ENCODE results near the gene SH2D6.
"Not testable (repeated sequence)": the region's sequence is repeated elsewhere in the genome, so short reads cannot be mapped to it uniquely, and the experiment has no call there.

The SH2D6 gene

GRCh38 chr2:85422072-85422457, 3.6 kb downstream of the SH2D6 start:
- DNase-seq (ENCODE audit: low spot score): no peak

GRCh38 chr2:85423525-85423924, 5.0 kb downstream of the SH2D6 start:
- no peak for DNase-seq (ENCODE audit: low spot score)

DNA sequence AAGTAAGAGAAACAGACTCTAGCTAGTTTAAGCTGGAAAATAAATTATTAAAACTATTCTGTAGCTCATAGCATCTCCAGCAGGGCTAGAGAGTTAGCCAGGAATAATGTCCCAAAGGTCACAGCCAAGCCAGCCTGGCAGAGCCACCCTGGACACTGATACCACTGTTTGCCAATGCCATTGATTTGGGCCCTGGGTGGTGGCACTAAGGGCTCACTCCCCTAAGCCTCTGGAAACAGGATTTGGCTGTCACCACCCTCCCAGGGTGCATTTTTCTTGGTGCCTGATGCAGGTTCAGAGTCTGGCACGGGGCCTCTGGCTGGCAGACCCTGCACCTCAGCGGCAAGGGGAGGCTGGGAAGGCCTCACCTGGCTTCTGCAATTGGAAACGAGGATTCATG, 7.1 kb downstream of the SH2D6 start:
- no peak for DNase-seq (ENCODE audit: low spot score)

GRCh38 chr2:85427300-85427835, 8.9 kb downstream of the SH2D6 start:
- no peak for DNase-seq (ENCODE audit: low spot score)

DNA sequence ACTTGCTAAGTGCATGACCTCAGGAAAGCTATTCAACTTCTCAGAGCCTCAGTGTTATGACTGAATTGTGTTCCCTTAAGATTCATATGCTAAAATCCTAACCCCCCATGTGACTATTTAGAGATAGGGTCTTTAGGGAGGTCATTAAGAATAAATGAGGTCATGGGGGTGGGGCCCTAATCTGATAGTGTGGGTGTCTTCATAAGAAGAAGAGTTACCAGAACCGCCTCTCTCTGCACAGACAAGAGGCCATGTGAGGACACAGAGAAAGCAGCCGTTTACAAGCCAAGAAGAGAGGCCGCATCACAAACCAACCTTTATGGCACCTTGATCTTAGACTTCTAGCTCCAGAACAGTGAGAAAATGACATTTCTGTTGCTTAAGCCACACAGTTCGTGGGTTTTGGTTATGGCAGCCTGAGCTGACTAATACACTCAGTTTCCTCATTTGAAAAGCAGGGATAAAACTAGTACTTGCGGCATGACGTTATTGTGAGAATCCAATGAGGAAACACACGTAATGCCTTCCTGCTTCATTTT, 9.9 kb downstream of the SH2D6 start:
- DNase-seq (ENCODE audit: low spot score): no peak

- DNase-seq (ENCODE audit: low spot score): no peak
Measured at GRCh38 chr2:85429213-85429923, 10.9 kb downstream of the SH2D6 start.

DNA sequence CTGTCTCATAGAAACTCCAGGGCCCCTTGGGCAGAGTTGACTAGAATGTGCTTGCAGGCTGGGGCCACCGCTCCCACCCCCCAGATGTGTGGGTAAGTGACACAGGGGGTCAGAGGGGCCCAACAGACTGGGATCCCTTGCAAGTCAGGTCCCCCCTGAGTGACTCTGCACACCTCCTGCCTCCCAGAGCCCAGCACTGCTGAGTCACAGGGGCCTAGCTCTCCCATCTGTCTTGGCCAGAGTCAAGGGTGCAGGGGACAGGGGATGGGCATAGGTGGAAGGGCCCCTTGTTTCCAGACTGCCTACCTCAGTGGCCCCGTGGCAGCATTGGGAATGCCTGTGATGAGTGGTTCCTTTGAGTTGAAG, 11.4 kb downstream of the SH2D6 start:
- DNase-seq (ENCODE audit: low spot score): no peak

DNA sequence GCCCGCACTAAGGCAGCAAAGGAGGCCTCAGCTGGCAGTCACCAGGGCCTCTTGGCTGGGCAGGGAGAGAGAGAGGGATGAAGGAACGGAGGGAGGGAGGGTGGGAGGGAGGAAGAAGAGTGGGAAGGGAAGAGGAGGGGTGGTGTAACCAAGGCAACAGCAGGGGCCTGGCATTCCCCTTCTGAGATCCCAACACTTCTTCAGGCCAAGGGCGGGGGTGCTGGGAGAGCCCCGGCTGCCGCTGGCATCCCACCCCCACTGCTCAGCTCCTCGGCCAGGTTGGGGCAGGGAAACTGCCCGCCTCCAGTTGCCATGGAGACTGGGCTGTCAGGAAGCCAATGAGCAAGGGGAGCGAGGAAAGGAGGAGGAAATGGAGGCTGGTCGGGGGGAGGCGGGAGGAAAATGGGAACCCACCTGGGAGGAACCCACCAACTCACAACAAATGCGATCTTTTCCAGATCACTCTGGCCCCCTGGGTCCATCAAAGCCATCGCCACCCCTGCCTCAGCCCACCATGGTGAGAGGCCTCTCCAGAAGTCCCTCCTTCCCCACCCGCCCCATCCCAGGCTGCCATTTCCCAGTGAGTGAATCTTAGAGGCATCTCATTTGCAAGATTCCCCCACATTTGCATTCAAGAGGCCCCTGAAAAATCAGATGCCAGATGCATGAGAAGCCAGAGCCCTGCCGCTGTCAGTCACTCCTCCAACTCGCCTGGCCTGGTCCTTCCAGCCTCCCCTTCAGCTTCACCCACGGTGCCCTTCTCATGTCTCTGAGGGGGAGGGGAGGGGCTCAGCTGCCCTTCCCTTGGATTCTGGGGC, 12.4 kb downstream of the SH2D6 start:
- no peak for DNase-seq (ENCODE audit: low spot score)

DNA sequence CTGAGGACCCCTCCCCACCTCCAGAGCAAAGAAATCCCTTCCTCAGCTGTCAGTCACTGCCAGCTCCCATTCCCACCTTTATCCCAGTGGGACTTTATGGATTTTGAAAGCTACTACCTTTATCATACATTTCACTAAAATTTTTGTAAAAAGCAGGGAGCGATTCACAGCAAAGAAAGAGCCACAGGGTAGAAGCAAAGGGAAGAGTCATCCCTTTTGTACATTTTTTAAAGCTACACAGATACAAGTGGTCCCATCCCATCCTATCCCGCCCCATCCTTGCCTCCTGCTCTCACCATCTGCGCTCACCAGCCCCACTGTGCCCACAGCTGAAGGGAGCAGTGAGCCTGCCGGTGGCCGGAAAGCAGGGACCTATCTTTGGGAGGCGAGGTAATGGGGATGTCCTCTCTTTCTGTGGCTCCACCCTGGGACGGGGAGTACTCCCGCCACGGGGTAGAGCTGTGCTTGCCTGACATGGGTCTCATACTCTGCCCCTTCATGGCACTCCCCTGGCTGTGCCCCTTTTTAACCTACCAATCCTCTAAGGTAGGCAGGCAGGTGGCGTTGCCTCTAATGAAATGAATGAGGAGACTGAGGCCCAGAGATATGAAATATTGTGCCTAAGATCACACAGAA, 13.2 kb downstream of the SH2D6 start:
- DNase-seq (ENCODE audit: low spot score): no peak

DNA sequence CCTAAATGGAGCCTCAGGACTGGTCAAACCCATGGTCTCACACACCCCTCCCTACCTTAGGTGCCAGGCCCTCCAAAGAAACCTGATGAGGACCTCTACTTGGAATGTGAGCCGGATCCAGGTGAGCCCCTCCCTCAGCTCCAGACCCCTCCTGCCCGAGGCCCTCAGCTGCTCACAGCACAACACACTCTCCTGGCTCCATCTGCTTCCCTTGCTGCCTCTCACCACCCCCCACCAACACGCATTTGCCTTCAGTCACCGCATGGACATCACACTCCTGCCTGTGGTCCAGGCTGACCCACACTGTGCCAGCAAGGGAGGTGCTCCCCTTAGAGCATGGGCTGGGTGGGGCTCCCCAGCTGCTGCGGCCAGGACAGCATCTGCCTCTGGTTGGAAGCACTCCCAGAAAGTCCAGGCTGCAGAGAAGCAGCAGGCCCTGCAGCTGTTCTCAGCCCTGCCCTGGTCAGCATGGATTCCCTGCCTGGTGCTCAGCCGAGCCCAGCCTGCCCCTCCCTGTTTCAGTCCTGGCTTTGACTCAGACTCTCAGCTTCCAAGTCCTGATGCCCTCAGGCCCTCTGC, 15.1 kb downstream of the SH2D6 start:
- no peak for DNase-seq (ENCODE audit: low spot score)

GRCh38 chr2:85434696-85435095, 16.2 kb downstream of the SH2D6 start:
- DNase-seq (ENCODE audit: low spot score): no peak

DNA sequence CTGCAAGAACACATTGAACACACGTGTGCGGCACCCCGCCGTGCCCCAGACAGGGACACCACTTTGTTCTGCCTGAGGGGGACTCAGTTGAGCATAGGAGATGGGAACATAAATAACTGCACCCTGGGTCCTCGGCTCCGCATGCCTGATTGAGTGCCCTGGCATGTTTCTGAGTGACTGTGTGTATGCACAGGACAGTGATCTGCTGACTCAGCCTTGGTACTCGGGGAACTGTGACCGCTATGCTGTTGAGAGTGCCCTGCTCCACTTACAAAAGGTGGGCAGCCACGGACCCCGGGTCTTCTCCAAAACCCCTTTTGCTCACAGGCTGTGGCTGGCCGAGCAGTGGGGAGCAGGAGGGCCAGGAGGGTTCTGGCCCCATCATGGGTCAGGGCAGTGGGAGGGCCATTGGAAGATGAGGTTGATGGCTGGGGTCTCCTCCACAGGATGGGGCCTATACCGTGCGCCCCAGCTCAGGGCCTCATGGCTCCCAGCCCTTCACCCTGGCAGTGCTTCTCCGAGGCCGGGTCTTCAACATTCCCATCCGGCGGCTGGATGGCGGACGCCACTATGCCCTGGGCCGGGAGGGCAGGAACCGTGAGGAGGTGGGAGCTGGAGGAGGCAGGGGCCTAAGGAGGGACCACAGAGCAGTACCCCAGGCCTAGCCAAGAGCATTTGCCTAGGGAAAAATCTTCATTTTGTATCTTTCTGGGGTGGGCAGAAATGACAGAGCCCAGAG, 16.9 kb downstream of the SH2D6 start:
- DNase-seq (ENCODE audit: low spot score): no peak

DNA sequence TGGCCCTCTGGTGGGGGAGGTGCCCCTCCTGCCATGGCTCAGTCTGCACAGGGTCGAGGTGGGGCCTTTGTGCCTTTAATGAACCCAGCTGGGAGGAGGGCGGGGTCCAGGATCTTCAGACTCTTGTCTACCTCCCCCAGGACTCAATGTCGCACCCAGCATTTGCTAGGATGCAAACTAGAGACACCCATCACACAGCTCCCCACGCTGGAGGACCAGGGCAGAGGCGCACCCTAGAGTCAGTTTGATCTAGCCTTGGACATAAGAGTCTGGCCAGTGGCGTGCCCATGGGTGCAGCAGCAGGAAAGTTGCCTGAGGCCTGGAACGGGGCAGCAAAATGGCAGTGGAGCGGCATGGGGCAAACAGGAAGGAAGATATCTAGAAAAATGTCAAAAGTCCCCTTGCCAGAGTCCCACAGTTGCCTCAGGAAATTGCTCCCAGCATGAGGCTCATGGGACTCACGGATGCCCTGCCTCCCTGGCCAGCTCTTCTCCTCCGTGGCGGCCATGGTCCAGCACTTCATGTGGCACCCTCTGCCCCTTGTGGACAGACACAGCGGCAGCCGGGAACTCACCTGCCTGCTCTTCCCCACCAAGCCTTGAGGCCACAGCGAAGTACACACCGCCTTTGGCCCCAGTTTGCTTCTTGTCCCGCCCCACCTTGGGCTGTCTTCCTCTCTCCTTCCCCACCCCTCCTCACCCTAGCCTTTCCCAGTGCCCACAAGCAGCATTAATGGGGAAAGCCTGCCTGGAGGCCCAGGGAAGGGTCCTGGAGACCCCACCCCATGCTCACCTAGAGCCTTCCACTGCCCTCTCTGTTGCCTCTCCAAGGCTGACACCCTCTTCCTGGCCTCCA, 17.7 kb downstream of the SH2D6 start:
- DNase-seq (ENCODE audit: low spot score): no peak

DNA sequence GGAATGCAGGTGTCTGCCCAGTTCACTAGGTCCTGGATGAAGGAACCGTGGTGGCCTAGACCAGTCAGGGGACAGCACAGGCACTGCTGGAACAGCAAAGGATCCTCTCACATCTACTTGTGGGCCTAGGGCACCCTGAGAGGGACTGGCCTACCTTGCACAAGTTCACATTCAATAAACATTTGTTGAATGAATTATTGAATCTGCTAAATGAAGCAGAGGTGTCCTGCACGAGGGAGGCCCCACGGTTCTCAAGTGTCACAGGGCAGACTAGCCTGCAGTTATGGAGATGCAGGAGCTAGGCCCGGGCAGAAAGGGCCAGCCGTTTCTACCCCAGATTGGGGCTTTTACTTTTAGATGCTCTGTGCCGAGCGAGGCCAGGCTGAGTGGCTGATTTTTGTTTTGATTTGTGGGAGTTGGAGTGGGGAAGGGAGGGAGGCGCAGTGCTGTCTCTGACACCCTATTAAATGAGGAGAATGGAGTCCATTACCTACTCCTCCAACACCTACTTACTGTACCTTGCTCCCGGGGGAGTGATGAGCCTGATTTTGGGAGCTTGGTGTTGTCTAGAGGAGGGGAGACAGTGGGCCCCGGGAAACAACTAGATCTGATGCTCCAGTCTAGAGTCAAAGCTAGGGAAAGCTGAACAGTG, 18.4 kb downstream of the SH2D6 start:
- DNase-seq (ENCODE audit: low spot score): no peak

DNA sequence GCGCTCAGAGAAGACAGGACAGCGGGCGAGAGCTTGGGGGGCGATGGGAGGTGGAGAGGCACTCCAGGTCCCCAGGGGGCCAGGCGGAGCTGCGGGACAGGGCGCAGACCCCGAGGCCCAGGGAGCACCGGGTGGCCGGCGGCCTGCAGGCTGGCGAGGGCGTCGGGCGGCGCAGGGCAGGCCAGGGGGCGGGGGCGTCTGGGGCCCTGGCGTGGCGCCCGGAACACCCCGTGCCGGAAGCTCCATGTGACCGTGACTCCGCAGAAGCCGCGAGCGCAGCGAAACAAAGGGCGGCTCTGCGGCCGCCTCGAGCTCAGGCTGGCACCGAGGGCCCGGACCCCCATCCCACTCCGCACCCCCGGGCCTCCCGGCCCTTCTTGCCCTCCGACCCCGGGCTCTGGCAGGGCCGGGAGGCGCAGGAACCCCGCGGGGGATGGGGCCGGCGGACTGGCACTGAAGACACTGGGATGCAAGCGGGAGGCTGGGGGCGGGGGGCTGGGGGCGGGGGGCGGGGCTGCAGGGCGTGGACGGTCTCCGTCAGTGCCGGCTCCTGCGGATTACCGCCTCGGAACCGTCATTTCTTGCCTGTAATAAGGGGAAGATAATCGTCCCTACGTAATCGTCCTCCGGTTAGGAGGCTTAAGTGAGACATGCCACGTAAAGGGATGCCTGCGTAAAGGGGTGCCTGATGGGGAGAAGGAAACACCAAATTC, 19.1 kb downstream of the SH2D6 start:
- DNase-seq (ENCODE audit: low spot score): no peak

DNA sequence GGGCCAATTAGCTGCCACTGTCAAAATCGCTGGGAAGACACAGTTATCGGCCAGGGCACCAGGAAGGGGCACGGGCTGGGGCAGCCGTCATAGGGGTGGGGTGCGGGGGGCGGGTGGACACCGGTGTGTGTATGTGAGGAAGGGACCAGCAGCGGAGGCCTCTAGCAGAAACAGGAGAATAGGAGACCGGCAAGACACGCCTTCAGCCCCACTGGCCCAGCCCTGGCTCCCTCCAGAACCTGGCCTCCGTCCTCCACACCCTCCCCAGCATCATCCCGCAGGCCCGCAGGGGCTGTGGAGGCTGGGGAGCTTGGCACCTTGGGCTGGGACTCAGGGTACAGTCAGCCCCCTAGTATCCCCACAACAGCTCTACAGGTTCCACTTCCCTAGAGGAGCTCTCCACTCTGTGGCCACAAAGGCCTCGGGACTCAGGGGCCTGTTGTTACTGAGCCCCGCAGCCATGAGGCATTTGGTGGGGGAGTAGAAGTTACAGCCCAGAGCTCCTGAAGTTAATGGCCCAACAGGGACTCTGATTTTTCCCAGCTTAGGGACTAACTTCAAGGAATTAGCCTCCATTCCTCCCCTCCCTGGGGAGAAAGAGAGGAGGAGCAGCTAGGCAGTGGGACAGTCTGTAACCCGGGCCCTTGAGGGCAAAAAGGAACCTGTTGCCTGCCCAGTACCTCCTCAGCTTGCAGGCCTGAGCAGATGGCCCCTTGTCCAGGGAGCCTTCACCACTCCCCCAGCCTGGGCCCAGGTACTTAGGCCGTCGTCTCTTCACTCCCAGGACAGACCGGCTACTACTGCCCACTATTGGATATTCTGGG, 19.9 kb downstream of the SH2D6 start:
- DNase-seq (ENCODE audit: low spot score): no peak

- no peak for DNase-seq (ENCODE audit: low spot score)
Measured at GRCh38 chr2:85439025-85439472, 20.5 kb downstream of the SH2D6 start.

DNA sequence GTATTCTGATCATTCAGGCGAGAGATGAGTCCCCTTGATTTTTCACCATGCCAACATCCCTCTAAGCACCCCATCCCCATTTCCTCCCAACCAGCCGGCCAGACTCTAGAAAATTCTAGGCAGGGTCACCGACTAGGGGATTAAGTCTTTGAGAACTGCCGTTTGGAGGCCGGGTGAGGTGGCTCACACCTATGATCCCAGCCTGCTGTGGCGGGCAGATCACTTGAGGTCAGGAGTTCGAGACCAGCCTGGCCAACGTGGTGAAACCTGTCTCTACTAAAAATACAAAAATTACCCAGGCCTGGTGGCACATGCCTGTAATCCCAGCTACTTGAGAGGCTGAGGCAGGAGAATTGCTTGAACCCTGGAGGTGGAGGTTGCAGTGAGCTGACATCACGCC, 21.1 kb downstream of the SH2D6 start:
- not testable (repeated sequence) for DNase-seq (ENCODE audit: low spot score)

All from RKO (cell line).